Ecto neural progenitor cell (in vitro differentiated cells): ENCODE data around the gene C12orf56.
"Not testable (repeated sequence)": the region's sequence is repeated elsewhere in the genome, so short reads cannot be mapped to it uniquely, and the experiment has no call there.

Source experiments
- DNase-seq: peaks from one replicate; pipeline ENCODE4 v3.0.0-alpha.2; 2018; ENCODE audit warnings: low spot score

Gene C12orf56

DNA sequence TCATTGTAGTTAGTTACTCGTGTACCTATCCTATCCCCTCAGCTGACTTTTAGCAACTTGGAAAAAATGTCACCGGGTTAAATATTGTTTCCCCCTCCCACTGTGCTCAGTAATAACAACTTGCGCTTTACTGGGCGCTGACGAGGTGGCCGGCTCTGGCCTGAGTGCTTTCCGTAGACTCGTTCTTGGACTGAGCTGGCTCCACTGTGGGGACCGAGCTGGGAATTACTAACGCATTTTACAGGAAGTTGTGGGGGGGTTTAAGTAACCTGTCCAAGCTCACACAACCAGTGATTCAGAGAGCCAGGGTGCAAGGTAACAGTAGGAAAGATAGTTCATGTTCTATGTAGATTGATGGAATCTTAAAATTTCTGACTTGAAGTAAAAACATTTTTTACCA, 86.0 kb downstream of the C12orf56 start:
- DNase-seq = no peak

DNA sequence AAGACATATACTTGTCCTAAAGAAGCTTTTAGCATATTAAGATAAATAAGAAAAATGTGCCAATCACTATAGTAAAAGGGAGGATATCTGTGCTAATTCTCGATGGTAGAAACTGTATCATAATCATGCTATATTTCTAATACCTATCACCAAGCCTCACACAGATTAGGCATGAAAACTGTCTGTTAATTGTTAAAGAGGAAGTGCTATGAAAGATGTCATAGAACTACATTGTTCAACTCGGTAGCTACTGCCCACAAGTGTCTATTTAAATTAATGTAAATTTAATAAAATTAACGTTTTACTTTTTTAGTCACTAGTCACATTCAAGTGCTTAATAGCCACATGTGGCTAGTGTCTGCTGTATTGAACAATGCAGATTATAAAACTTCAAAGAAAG, 90.9 kb downstream of the C12orf56 start:
- no peak for DNase-seq

DNA sequence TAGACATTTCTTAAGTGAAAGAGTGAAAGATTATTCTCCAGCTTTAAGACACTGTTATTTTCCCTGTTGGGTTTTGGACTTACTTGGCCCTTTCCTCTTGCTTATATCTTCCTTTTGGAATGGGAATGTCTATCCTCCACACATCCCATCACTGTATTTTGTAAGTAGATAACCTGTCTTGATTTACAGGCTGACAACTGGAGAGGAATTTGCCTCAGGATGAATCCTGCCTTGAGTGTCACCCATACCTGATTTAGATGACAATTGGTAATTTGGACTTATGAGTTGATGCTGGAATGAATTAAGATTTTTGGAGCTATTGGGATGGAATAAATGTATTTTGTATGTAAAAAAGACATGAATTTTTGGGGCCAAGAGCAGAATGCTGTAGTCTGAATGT, 94.3 kb downstream of the C12orf56 start:
- DNase-seq = no peak

DNA sequence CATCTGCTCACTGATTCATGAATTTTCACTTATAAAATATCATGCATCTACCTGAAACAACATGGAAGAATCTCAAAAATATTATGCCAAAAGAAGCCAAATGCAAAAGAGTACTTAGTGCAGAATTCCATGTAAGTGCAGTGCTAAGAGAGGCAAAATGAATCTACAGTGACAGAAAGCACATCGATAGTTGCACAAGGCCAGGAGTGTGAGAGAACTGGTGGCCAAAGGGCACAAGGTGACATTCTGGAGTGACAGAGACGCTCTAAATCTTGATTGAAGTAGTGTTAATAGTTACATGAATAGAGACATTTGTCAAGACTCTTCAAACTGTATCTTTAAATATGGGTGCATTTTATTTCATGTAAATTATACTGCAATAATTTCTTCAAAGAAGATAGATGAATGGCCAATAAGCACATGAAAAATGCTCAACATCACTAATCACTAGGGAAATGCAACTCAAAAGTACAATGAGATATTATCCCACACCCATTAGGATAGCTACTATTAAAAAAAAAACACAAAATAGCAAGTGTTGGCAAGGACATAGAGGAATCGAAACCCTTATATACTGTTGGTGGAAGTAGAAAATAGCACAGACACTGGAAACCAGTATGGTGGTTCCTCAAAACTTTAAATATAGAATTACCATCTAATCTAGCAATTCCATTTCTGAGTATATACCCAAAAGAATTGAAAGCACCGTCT, 96.7 kb downstream of the C12orf56 start:
- DNase-seq = no peak

DNA sequence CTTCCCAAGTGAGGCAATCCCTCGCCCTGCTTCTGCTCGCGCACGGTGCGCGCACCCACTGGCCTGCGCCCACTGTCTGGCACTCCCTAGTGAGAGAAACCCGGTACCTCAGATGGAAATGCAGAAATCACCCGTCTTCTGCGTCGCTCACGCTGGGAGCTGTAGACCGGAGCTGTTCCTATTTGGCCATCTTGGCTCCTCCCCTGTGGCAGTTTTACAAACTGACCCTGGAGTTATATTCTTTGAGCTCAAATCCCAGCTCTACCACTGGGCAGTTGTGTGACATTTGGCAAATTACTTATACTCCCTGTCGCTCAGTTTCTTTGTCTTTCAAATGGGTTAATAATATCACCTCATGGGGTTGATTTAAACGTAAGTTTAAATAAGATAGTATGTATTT, 97.4 kb downstream of the C12orf56 start:
- DNase-seq = not testable (repeated sequence)

DNA sequence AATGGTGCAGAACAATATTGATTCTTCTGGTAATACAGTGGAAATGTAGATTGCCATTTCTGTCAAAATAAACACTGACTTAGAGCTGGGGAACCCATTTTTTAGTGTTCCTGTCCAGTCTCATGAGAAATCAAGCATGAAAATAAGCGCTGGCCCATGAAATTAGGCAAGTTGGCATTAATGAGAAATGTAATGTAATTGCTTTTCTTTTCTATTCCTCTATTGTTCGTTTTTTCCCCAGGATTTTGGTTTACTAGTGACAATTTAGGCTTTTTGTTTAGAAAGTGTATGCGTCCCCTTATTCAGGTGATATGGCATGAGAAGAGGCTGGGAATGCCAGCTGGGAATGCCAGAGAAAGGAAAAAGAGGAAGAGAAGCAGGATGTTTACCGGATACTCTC, 104.0 kb downstream of the C12orf56 start:
- DNase-seq = no peak

DNA sequence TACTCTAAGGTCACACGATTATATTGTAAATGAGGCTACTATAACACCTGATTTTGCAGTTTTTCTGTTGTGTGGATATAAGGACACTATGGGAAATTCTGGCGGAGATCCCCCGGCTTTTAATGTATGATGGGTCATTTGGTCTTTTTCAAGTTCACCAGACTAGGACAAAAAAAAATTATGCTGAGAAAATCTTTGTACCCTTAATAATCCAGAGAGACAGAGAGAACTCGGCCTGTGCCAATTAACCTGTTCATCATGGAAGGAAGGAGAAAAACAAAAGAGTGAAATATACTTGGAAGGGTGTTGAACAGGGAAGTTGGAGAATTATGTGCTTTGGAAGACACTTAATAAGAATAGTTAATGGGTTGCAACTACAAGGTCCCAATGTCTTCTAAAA, 106.3 kb downstream of the C12orf56 start:
- DNase-seq = no peak

DNA sequence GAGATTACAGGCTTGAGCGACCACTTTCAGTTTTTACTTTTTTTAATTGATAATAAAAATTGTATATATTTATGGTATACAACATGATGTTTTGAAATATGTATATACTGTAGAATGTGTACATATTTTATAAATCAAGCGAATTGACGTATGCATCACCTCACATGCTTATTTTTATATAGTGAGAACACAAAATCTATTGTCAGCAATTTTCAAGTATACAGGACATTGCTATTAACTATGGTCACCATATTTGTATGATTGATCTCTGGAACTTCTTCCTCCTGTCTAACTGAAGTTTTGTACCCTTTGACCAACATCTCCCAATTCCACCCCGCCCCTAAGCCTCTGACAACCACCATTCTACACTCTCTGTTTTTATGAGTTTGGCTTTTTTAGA, 112.1 kb downstream of the C12orf56 start:
- DNase-seq = no peak

DNA sequence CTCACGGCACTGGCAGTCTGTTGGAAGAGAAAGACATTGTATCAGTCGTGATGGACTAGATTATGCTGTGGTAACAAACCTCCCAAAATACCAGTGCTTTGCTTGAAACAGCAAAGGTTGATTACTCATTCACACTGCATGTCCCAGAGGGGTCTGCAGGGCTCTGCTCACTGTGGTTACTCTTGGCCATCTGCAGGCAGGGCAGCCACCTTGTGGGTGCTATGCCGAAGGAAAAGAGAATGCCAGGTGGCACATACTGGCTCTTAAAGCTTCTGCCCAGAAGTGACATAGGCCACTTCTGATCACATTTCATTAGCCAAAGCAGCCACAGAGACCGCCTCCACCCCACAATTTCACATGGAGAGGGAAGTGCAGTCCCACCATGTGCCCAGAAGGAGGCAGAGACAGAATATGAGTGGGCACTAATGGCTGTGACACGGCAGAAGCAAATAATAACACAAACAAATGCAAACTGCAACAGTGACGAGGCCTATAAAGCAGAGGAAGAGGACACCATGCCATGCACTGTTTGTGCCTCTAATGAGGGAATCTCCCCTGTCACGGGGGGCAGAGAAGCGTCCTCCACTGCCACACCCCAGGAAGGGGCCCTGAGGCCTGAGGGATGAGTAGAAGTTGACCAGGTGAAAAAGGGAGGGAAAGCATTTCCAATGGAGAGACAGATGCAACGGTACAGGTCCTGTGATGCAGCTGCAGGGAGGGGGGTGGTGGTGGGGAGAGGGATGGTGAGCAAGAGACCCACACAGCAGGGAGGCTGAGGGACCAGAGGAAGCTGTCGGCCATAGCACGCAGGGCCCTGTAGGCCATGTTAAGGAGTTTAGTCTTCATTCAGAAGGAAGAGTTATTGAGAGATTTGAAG, 116.8 kb downstream of the C12orf56 start:
- DNase-seq = peak; percentile 71

DNA sequence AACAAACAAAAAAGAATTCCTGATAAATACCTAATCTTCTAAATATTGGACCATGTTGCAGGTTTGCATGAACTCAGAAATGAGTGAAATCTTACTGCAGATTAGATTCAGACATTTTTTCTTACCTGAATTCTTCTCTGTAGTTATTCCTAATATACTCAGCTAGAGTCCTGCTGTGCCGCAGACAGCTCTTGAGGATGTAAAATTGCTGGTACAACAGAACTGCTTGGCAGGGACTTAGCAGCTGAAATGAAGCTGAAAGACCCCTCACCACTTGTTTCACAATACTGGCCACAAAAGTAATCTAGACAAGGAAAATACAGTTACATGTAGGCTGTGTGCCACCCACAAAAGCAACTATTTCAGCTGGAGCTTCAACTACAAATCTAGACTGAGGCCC, 120.1 kb downstream of the C12orf56 start:
- no peak for DNase-seq

DNA sequence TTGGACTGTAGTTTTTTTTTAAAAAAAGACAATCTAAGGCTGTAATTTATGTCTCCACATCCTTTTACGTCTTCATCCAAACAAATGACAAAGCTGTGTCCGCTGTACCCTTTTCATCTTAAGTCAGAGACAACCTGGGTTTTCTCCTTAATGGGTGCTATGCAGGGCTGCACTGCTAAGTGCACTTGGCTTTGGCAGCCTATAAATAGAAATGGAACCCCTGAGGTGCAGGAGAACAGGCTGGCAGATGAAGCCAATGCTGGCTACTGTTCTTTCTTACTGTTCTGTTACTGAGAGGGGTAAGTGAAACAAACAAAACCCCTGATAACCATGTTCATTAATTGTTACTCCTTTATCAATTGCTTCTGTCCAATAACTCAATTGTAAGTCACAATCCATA, 121.4 kb downstream of the C12orf56 start:
- no peak for DNase-seq

DNA sequence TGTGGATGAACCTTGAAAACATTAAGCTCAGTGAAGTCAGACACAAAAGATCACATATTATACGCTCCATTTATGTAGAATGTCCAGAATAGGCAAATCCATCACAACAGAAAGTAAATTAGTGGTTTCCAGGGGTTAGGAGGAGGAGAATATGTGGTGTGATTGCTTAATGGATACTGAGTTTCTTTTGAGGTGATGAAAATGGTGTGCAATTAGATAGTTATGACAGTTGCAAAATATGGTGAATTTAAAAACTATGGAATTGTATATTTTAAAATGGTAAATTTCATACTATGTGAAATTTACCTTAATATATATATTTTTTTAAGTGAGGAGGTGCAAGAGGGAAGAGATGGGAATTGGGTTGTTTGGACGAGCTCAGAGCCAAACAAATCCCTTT, 122.1 kb downstream of the C12orf56 start:
- DNase-seq = no peak

DNA sequence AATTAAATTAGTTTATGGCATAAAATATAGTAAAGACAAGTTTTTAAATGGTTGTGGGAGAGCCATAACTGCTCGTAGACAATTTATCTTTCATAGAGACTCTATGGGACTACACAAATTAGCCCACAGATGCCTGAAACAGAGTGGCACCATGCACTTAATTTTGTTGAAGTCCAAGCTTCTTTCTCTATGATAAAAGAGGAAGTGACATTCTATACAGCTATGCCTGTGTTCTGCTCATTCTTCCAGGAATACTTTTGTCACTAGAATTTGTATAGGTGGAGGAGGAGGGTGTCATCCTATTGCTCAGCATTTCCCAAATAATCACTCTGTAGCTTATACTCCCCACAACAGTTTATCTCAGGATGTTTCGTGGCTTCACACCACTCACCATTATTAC, 124.7 kb downstream of the C12orf56 start:
- no peak for DNase-seq

DNA sequence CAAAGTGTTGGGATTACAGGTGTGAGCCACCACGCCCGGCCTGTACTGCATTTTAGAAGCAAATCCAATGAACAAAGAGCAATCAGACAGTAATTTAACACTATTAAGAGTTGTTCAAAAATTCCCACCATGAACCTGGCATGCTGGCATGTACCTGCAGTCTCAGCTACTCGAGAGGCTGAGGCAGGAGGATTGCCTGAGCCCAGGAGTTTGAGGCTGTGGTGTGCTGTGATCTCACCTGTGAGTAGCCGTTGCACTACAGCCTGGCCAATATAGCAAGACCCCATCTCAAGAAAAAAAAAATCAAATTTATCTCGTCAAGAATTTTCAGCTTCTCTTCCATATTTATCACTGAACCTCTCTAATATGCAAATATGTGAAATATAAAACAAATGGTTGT, 128.7 kb downstream of the C12orf56 start:
- DNase-seq = no peak

DNA sequence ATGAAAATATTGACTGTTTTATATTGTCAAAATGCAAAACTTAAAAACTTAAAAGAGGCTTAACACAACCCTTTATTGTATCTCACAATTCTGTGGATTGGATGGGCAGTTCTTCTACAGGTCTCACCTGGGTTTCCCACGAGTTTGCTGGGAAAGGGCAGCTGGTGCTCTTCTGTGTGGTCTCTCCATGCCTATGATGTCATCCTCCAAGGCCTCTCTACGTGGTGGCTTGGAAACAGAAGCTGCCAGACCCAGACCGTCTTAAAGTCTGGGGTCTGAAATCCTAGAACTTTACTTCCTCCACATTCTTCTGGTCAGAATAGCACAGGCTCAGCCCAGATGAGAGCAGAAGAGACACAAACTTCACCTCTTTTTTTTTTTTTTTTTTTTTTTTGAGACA, 132.0 kb downstream of the C12orf56 start:
- no peak for DNase-seq

DNA sequence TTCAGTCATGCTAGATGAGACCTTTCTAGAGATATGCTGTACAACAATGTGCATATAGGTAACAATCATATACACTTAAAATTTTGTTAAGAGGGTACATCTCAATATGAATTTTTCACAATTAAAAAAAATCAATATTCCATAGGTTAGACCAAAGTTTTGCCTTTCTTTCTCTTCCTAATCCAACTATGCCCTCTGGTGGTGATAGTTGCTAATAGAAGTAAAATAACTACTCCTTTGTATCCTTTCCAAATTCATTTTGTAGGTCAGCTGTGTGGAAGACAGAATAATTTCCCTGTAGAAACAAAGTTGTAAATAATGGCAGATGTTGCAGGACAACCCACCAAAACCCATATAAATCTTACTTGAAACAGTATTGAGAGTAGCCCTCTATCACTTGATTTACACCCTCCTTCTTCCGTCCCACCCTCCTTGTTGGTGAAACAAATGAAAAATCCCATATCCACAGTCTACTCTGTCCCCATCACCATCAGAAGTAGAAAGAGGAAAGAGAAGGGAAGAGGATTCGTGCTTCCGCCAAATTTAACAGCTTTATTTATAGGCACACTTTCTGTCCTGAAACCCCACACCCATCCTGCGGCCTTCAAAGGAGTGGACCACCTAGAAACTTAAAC, 134.3 kb downstream of the C12orf56 start:
- DNase-seq = no peak

DNA sequence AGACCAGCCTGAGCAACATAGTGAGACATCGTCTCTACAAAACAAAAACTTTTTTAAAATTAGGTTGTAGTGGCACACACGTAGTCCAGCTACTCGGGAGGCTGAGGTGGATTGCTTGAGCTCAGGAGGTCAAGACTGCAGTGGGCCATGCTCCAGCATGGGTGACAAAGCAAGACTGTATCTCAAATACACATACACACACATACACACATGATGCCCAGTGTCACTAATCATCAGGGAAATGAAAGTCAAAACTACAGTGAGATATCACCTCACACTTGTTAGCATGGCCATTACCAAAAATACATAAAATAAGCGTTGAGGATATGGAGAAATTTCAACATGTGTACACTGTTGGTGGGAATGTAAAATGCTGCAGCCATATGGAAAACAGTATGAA, 135.3 kb downstream of the C12orf56 start:
- no peak for DNase-seq

DNA sequence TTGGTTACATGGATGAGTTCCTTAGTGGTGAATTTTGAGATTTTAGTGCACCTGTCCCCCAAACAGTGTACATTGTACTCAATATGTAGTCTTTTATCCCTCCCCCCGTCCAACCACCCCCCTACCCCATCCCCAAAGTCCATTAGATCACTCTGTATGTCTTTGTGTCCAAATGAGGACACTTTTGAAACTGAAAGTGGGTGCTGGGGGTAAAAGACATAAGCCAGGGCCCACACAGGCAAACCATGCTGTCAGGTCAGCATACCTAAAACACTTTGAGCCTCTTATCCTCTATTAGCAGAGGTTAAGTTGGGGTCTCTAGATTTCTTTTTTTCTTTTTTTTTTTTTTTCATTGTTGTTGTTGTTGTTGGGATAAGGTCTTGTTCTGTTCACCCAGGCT, 137.2 kb downstream of the C12orf56 start:
- no peak for DNase-seq

DNA sequence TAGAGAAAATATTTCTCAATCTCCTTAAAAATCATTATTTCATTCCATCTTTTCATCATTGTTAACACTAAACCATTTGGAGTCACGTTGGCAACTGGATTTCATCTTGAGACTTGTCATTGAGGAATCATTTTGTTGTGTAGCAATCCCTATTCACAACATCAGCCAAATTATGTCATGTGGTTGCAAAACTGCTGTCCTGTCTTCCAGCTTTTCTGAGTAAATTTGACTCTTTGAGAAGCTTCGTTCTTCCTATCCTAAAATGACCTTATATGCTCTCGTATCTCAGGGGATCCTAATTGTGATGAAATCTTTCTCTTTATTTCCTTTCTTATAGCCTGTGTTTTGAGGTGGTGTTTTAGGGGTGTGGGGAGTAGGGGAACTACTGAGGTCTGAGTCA, 137.9 kb downstream of the C12orf56 start:
- no peak for DNase-seq

DNA sequence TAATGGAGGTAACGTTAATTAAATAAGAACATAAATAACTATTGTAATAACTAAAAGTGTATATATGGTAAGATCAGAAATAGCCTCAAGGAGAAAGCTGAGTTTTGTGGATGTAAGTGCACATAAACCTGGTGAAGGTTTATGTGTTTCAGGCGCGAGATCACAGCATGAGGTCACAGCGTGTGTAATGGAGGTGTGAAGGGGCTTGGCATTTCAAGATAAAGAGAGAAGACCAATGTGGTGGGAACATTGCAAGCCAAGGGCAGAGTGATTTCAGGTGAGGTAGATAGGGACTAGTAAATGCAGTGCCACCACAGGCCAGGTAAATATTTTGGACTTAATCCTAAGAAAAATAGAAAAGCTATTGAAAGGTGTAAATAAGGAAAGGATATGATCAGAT, 146.7 kb downstream of the C12orf56 start:
- no peak for DNase-seq

DNA sequence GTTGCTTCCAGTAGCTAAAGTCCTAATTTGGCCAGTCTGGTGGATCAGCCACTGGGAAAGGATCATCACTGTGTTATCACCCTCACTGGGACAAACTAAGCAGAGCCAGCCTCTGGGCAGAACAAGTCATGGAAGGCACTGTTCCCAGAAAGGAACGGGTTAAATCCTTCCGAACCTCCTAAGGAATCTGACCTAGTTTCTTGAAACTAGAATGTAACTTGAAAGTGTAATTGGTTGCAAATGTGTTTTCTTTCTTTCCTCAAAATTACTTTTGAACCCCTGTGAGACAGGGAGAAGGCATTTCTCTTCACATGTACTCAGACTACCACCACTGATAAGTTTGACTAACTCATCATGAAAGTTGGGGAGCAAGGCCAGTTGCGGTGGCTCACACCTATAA, 149.8 kb downstream of the C12orf56 start:
- no peak for DNase-seq

DNA sequence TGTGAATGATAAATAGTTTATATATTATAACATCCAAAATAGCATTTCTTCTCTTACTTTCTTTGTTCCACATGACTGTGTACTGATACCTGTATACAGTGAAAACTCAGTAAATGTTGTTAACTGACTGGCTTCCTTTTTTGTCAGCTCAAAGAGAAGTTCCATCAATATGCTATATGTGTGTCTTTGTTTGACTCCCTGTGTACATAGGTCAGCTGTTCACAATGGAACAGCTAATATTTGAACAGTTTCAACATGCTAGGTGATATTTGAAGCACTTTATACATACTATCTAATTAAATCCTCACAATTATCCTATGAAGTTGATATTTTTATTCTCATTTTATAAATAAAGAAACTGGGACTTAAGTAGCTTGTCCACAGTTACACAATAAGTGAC, 153.2 kb downstream of the C12orf56 start:
- DNase-seq = no peak

DNA sequence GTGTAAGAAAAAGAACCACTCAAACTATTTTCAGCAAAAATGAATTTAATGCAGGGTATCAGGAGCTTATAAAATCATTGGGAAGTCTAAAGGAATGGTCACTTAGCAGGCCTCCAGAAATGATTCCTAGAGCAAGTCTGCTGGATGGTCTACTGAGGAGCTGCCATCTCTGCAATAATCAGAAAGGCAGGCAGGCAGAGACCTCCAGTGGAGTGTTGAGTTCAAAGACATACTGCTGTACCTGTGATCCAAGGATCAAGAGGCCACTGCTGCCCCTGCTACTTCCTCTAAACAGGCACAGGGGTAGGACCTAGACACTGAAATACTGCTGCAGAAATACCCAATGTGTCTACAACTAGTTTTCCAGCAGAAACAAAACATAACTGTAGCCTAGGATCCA, 154.0 kb downstream of the C12orf56 start:
- no peak for DNase-seq
